ENCODE measurements around the gene ABLIM3.

ABLIM3 gene

DNA sequence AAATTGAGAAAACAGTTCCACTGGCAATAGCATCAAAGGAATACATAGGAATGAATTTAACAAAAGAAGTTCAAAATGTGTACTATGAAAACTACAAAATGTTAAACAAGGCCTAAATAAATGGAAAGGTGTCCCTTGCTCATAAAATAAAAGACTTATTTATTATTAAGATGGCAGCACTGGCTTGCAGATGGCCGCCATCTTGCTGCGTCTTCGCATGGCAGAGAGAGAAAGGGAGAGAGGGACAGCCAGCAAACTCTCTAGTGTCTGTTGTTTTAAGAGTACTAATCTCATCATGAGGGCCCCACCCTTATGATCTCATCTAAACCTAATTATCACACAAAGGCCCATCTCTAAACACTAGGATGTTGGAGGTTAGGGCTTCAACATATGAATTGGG is 47.1 kb downstream of the ABLIM3 start:
- no peaks in the 10 kb centered on the region for H4K20me1 ChIP-seq (ENCODE audit: insufficient read depth, low read length)
- no peak for DNase-seq
- H3K4me1 ChIP-seq (ENCODE audit: low read length) = no peaks in the 10 kb centered on the region
- H3K9me2 ChIP-seq (replicated peaks; ENCODE audit: insufficient read depth, low read length) = no peaks in the 10 kb centered on the region
- TF ChIP-seq EZH2 (optimal IDR thresholded peaks at IDR 0.05; ENCODE audit: low read depth, low read length) (no peak), EZH2phosphoT487 (IDR thresholded peaks at IDR 0.05; ENCODE audit: low read length) (no peak)
- TF ChIP-seq, protein P1, sequence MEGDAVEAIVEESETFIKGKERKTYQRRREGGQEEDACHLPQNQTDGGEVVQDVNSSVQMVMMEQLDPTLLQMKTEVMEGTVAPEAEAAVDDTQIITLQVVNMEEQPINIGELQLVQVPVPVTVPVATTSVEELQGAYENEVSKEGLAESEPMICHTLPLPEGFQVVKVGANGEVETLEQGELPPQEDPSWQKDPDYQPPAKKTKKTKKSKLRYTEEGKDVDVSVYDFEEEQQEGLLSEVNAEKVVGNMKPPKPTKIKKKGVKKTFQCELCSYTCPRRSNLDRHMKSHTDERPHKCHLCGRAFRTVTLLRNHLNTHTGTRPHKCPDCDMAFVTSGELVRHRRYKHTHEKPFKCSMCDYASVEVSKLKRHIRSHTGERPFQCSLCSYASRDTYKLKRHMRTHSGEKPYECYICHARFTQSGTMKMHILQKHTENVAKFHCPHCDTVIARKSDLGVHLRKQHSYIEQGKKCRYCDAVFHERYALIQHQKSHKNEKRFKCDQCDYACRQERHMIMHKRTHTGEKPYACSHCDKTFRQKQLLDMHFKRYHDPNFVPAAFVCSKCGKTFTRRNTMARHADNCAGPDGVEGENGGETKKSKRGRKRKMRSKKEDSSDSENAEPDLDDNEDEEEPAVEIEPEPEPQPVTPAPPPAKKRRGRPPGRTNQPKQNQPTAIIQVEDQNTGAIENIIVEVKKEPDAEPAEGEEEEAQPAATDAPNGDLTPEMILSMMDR (IDR thresholded peaks at IDR 0.05; ENCODE audit: low read length) = no peak
- H3K79me2 ChIP-seq (ENCODE audit: low read length) = no peaks in the 10 kb centered on the region
- no peak overlapping the region for H2AFZ ChIP-seq (ENCODE audit: low read length)
- H3K36me3 ChIP-seq (replicated peaks; ENCODE audit: insufficient read depth, low read length) = no peaks in the 10 kb centered on the region
- H3K9me3 ChIP-seq (replicated peaks; ENCODE audit: insufficient read depth, low read length) = no peaks in the 10 kb centered on the region
- H3K27me3 ChIP-seq (replicated peaks; ENCODE audit: insufficient read depth, low read length) = no peaks in the 10 kb centered on the region
- H3K4me2 ChIP-seq (ENCODE audit: low read depth, low read length) = no peak overlapping the region
- no peak overlapping the region for H3K9ac ChIP-seq (ENCODE audit: low read length)
- H3K4me3 ChIP-seq (ENCODE audit: low read length) = no peak overlapping the region
- no peaks in the 10 kb centered on the region for H3F3A ChIP-seq (ENCODE audit: insufficient read depth, low read length)
- no peak overlapping the region for H3K27ac ChIP-seq (ENCODE audit: low read length)

- no peaks in the 10 kb centered on the region for H3K9me3 ChIP-seq (replicated peaks; ENCODE audit: insufficient read depth, low read length)
- no peaks in the 10 kb centered on the region for H3F3A ChIP-seq (ENCODE audit: insufficient read depth, low read length)
- H2AFZ ChIP-seq (ENCODE audit: low read length) = no peak overlapping the region
- H3K4me2 ChIP-seq (ENCODE audit: low read depth, low read length) = no peak overlapping the region
- H3K4me3 ChIP-seq (ENCODE audit: low read length) = no peak overlapping the region
- no peak overlapping the region for H3K9ac ChIP-seq (ENCODE audit: low read length)
- no peaks in the 10 kb centered on the region for H3K27me3 ChIP-seq (replicated peaks; ENCODE audit: insufficient read depth, low read length)
- TF ChIP-seq EZH2 (optimal IDR thresholded peaks at IDR 0.05; ENCODE audit: low read depth, low read length) (no peak), EZH2phosphoT487 (IDR thresholded peaks at IDR 0.05; ENCODE audit: low read length) (no peak)
- TF ChIP-seq, protein P1 (IDR thresholded peaks at IDR 0.05; ENCODE audit: low read length) = no peak
- H3K4me1 ChIP-seq (ENCODE audit: low read length) = no peaks in the 10 kb centered on the region
- no peaks in the 10 kb centered on the region for H3K79me2 ChIP-seq (ENCODE audit: low read length)
- no peak overlapping the region for H3K27ac ChIP-seq (ENCODE audit: low read length)
- DNase-seq = no peak
- no peaks in the 10 kb centered on the region for H3K36me3 ChIP-seq (replicated peaks; ENCODE audit: insufficient read depth, low read length)
- H4K20me1 ChIP-seq (ENCODE audit: insufficient read depth, low read length) = no peaks in the 10 kb centered on the region
- H3K9me2 ChIP-seq (replicated peaks; ENCODE audit: insufficient read depth, low read length) = no peaks in the 10 kb centered on the region
Observed at GRCh38 chr5:149195337-149195887, 54.1 kb downstream of the ABLIM3 start.

DNA sequence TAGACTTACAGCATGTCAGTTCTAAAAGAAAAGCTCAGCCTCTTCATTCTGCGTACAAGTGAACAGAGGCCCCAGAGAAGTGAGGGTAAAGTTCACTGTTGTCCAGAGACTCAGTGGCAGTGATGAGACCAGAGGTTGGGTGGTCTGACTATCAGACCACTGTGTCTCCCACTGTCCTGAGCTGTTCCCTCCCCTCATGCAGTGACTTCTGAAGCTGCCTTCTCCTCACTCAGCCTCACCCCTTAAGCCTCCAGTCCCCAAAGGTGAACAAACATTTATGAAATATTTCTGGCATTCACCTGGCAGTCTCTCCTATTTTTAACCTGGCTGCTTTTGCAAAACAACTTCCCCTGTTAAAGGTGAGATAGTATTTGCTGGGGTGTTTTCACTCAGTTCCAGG is 54.7 kb downstream of the ABLIM3 start:
- no peak overlapping the region for H3K27ac ChIP-seq (ENCODE audit: low read length)
- H3K27me3 ChIP-seq (replicated peaks; ENCODE audit: insufficient read depth, low read length) = no peaks in the 10 kb centered on the region
- no peaks in the 10 kb centered on the region for H3K36me3 ChIP-seq (replicated peaks; ENCODE audit: insufficient read depth, low read length)
- H3K4me1 ChIP-seq (ENCODE audit: low read length) = no peaks in the 10 kb centered on the region
- no peaks in the 10 kb centered on the region for H3K9me2 ChIP-seq (replicated peaks; ENCODE audit: insufficient read depth, low read length)
- no peaks in the 10 kb centered on the region for H4K20me1 ChIP-seq (ENCODE audit: insufficient read depth, low read length)
- TF ChIP-seq EZH2 (optimal IDR thresholded peaks at IDR 0.05; ENCODE audit: low read depth, low read length) (no peak), EZH2phosphoT487 (IDR thresholded peaks at IDR 0.05; ENCODE audit: low read length) (no peak)
- TF ChIP-seq, protein P1 (IDR thresholded peaks at IDR 0.05; ENCODE audit: low read length) = no peak
- DNase-seq = no peak
- H3K9ac ChIP-seq (ENCODE audit: low read length) = no peak overlapping the region
- H2AFZ ChIP-seq (ENCODE audit: low read length) = no peak overlapping the region
- H3K4me3 ChIP-seq (ENCODE audit: low read length) = no peak overlapping the region
- H3K79me2 ChIP-seq (ENCODE audit: low read length) = no peaks in the 10 kb centered on the region
- no peak overlapping the region for H3K4me2 ChIP-seq (ENCODE audit: low read depth, low read length)
- H3F3A ChIP-seq (ENCODE audit: insufficient read depth, low read length) = no peaks in the 10 kb centered on the region
- H3K9me3 ChIP-seq (replicated peaks; ENCODE audit: insufficient read depth, low read length) = no peaks in the 10 kb centered on the region

All from MM.1S (cell line).